NCI-H460 (cell line): ENCODE results near the gene PCSK2. TPM values are rescaled to one million over a fixed set of nuclear protein-coding genes. Genes with fewer than 3 reads are reported as not detected.
A peak's percentile ranks its signal among the peaks of the same experiment; 100 is the strongest.

Experiments used
- DNase-seq: peaks from one replicate; pipeline ENCODE4 v3.0.0-alpha.2; 2016; ENCODE audit warnings: low read depth; ENCODE audit errors: extremely low read depth
- total RNA-seq: library from RNA; depleted of rRNA; stranded (reverse); fragments of >200 nt; shearing (Covaris generic); gene quantifications from 2 replicates; pipeline ENCODE4 v1.2.3, GENCODE V29; 2014

PCSK2 gene
- total RNA-seq, 1 experiment from 2014 or later = 0.77 TPM

DNA sequence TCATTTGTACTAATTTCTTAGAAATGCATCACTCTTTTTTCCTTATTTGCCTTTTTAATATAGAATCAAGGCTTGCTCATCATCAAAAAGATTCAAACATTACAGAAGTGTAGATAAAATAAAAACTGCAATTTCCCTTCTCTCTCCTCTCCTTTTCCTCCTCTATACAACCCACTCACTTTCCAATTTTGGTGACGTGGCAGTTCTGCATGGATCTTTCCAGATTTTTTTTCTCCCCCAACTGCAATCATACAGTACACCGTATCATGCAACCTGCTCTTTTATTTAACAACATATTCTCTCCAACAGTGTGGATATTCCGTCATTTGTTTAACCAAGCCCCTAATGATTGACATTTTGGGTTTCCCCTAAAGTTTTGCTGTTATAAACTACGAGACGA is 163.8 kb downstream of the PCSK2 start:
- no peak for DNase-seq

DNA sequence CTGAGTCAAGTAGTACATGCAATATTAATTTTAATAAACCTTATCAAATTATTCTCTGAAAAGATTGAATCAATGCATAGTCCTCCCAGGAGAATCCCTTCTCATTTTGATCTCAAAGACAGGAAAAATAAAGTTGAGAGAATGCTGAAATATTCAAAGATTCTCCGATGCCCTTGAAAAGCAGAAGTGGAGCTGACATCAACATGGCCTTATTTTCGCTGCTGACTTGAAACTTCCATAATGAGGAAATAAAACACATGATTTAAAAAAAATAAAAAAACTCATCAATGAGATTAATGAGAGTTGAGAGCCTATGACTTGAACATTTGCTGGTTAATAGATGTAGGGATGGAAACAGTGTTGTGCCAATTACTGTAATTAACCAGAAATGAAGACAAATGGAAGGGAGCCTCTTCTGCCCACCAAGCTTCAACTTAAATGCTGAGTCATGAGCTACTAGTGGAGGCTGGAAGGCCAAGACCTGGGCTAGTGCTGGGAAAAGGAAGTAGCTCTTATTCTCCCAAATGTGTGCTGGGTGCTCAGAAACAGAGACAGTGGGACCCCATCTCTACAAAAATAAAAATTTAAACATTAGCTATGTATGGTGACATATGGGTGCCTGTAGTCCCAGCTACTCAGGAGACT is 164.4 kb downstream of the PCSK2 start:
- DNase-seq = no peak

GRCh38 chr20:17394411-17394810 is 167.6 kb downstream of the PCSK2 start:
- DNase-seq = no peak

GRCh38 chr20:17395729-17396128 is 168.9 kb downstream of the PCSK2 start:
- DNase-seq = no peak

GRCh38 chr20:17399303-17399985 is 172.6 kb downstream of the PCSK2 start:
- DNase-seq = no peak

DNA sequence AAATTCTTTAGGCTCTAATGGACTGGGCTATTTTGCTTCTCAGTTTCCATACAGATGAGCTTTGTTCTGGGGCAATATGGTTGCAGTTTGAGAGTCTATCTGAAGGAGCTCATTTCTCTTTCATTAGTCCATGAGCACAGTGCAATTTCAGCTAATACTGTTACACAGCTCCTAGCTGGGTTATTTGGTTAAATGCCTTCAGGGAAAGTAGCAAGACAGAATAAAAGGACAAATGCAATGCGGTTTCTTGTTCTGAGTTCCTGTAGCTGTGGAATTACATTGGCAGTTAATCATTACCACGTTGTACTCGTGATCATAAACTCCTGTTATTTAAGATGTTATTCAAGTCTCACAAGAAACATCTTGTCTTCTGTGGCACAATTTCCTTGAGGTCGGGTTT is 176.6 kb downstream of the PCSK2 start:
- DNase-seq = no peak

- no peak for DNase-seq
These were observed 179.3 kb downstream of the PCSK2 start for GRCh38 chr20:17406051-17406590.

GRCh38 chr20:17407550-17407949 is 180.7 kb downstream of the PCSK2 start:
- no peak for DNase-seq

GRCh38 chr20:17417225-17417624 is 190.4 kb downstream of the PCSK2 start:
- DNase-seq = no peak

- DNase-seq = no peak
These were observed 191.9 kb downstream of the PCSK2 start for GRCh38 chr20:17418737-17419136.

GRCh38 chr20:17419479-17420041 is 192.7 kb downstream of the PCSK2 start:
- DNase-seq = no peak

GRCh38 chr20:17421493-17421892 is 194.7 kb downstream of the PCSK2 start:
- DNase-seq = no peak

DNA sequence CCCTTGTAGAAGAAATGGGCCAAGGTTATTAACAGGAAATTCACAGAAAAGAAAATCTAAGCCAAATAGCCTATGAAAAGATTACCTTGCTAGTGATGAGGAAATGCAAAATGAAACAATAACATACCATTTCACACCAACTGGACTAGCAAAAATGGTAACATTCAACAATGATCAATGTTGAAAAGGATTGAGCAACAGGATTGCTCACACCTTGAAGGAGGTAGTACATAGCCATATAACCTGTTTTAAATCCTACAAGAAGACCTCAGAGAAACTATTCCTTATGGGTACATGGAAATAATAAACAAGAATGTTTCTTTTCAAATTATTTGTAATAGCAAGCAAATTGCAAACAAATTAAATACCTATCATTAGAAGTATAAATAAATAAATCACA is 196.9 kb downstream of the PCSK2 start:
- DNase-seq = no peak

GRCh38 chr20:17427638-17428037 is 200.8 kb downstream of the PCSK2 start:
- no peak for DNase-seq

DNA sequence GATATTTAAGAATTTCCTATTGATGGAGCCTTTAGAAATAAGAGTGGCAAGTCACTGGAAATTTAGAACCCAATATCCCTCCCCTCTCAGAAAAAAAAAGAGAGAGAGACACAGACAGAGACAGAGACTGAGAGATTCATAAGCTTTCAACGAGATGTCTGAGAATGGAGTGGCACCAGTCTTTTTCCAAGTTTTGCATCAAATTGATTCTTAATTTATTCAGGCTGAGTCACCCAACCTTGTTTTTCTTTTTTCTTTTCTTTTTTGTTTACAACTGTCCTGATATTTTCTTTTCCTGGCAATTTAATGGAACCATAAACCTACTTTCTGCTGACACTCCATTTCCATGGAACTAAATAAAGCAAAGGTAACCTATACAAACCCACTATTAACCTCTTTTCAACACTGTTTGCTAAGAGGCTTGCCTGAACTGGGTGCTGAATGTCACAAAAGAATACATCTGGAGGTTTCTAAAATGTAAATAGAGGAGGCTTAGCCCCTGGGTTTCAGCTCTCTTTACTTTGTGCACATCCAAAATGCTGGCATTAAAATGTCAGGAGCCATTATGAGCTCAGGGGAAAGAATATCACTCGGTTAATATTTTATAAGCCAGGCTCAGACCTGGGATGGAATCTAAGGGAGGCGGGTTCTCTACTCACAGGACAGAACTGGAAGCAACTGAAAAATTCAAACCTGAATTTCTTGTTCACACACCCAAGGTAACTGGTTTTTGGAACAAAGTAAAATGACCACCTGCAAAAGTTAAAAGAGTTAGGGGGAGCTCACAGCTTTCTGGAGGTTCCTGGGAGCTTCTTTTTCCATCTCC is 203.5 kb downstream of the PCSK2 start:
- DNase-seq = no peak

- DNase-seq = peak; percentile 48
These were observed 205.0 kb downstream of the PCSK2 start for GRCh38 chr20:17431621-17432364.

GRCh38 chr20:17436664-17437063 is 209.8 kb downstream of the PCSK2 start:
- DNase-seq = no peak

DNA sequence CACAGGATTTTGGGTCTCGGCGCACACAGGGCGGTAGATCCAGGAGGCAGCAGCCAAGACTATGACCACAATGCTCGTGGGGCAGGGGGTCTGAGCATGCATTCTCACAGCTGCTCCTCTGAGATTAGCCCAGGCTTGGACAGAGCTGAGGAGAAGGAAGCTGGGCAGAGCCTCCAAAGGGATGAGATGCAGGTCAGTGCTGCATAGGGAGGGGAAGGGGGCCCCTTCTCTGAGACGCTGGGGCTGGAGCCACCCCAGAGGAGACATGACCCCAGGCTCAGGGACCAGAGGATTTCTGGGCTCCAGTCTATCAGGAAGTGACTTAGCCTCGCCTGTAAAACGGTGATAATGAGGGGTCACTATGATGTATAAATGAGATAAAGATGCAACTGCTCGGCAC is 210.4 kb downstream of the PCSK2 start:
- DNase-seq = no peak

- no peak for DNase-seq
These were observed 211.7 kb downstream of the PCSK2 start for GRCh38 chr20:17438436-17439039.
